HG03095 (cell line): Measurements from ENCODE around the gene EMC9.

Experiments used
- ATAC-seq: cut with Tn5 transposase; IDR thresholded peaks from one replicate; pipeline ENCODE4 v1.9.1; 2021; ENCODE audit warnings: moderate library complexity; ENCODE audit not compliant: unreplicated experiment

The EMC9 gene

GRCh38 chr14:24141097-24141880 is at the start of gene EMC9:
Gene EMC9 (minus strand): TSS chr14:24141591. CDS start chr14:24141304, 287 bp downstream.
- peak; percentile 82 for ATAC-seq

- no peak for ATAC-seq
Measured at GRCh38 chr14:24190416-24190815, 49.0 kb upstream of the EMC9 start.

- no peak for ATAC-seq
Measured at GRCh38 chr14:24189460-24189859, 48.1 kb upstream of the EMC9 start.

- ATAC-seq = no peak
Measured at GRCh38 chr14:24189059-24189375, 47.6 kb upstream of the EMC9 start.

GRCh38 chr14:24188251-24189058 is 47.1 kb upstream of the EMC9 start, which contains the start of gene IPO4:
Gene IPO4 (minus strand): TSS chr14:24188816. CDS start chr14:24188787, 29 bp downstream.
- peak; percentile 88 for ATAC-seq

- ATAC-seq = no peak
Measured at GRCh38 chr14:24187539-24187915, 46.1 kb upstream of the EMC9 start.

- ATAC-seq = no peak
Measured at GRCh38 chr14:24186831-24187538, 45.6 kb upstream of the EMC9 start.

- ATAC-seq = no peak
Measured at GRCh38 chr14:24185741-24186140, 44.4 kb upstream of the EMC9 start.

- no peak for ATAC-seq
Measured at GRCh38 chr14:24185026-24185425, 43.6 kb upstream of the EMC9 start.

GRCh38 chr14:24184104-24184970 is 42.9 kb upstream of the EMC9 start:
- ATAC-seq = no peak

- ATAC-seq = no peak
Measured at GRCh38 chr14:24183014-24183481, 41.7 kb upstream of the EMC9 start.

GRCh38 chr14:24182110-24182882 is 40.9 kb upstream of the EMC9 start:
- no peak for ATAC-seq

- no peak for ATAC-seq
Measured at GRCh38 chr14:24181371-24182077, 40.1 kb upstream of the EMC9 start.

GRCh38 chr14:24179961-24180796 is 38.8 kb upstream of the EMC9 start:
- ATAC-seq = no peak

- ATAC-seq = no peak
Measured at GRCh38 chr14:24179294-24179960, 38.0 kb upstream of the EMC9 start.

- ATAC-seq = no peak
Measured at GRCh38 chr14:24178399-24179178, 37.2 kb upstream of the EMC9 start.

GRCh38 chr14:24177891-24178290 is 36.5 kb upstream of the EMC9 start:
- no peak for ATAC-seq
